OCI-LY1 (cell line): ENCODE results near the gene RALY.

Experiments
- EZH2 ChIP-seq: fragments of 200-600 bp; sonication (generic), shearing (Covaris generic); IDR thresholded peaks from 2 replicates; pipeline ENCODE4 v1.8.0; 2017; ENCODE audit warnings: borderline replicate concordance, mixed run types, mild to moderate bottlenecking, antibody characterized with exemption, low read length, moderate library complexity, mixed read lengths
- TF ChIP-seq, protein P1 (sequence below): fragments of 200-600 bp; sonication (generic), shearing (Covaris generic); IDR thresholded peaks from 2 replicates; pipeline ENCODE4 v1.5.1; 2017; ENCODE audit warnings: mild to moderate bottlenecking, antibody characterized with exemption, low read length, moderate library complexity, mixed read lengths

DNA sequence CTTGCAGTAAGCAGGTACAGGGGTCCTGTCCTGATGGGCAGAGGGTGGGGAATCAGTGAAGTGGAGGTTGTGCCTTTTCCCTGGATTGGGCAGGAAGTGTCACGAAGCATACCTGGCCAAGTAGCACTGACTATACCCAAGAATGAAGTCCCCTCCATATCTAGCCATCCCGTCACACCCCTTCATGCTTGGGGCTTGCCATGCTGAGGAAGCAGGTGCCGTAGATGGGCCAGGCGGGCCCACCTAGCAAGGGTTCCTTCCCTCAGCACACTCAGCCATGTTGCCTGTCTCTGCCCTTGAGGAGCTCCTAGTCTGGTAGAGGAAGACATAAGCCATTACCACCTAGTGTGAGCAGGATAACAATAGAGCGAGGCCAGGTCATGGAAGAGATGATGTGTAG is 84.8 kb downstream of the RALY start:
- TF ChIP-seq, protein P1, sequence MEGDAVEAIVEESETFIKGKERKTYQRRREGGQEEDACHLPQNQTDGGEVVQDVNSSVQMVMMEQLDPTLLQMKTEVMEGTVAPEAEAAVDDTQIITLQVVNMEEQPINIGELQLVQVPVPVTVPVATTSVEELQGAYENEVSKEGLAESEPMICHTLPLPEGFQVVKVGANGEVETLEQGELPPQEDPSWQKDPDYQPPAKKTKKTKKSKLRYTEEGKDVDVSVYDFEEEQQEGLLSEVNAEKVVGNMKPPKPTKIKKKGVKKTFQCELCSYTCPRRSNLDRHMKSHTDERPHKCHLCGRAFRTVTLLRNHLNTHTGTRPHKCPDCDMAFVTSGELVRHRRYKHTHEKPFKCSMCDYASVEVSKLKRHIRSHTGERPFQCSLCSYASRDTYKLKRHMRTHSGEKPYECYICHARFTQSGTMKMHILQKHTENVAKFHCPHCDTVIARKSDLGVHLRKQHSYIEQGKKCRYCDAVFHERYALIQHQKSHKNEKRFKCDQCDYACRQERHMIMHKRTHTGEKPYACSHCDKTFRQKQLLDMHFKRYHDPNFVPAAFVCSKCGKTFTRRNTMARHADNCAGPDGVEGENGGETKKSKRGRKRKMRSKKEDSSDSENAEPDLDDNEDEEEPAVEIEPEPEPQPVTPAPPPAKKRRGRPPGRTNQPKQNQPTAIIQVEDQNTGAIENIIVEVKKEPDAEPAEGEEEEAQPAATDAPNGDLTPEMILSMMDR = no peak
- no peak for TF ChIP-seq EZH2
